ENCODE results near the gene PDCD7.

- TF ChIP-seq POLR2A (IDR thresholded peaks at IDR 0.05; ENCODE audit: extremely low read depth, insufficient read length) (no peak), CTCF (IDR thresholded peaks at IDR 0.05; ENCODE audit: low read depth, low read length) (no peak), MAX (IDR thresholded peaks at IDR 0.05; ENCODE audit: low read depth, low read length) (no peak)
Observed at GRCh38 chr15:65165875-65166274, 32.3 kb upstream of the PDCD7 start.
